ENCODE data around the gene RNASE7.

Gene RNASE7

GRCh38 chr14:21048638-21049037, 6.5 kb downstream of the RNASE7 start:
- H3K36me3 ChIP-seq (ENCODE audit: low read length) = no peaks in the 10 kb centered on the region
- H3K4me3 ChIP-seq (ENCODE audit: insufficient read depth, low read length, poor library complexity, severe bottlenecking) = no peak overlapping the region
- TF ChIP-seq CTCF (IDR thresholded peaks at IDR 0.05; ENCODE audit: insufficient read depth, low read length, poor library complexity, severe bottlenecking) = no peak
- TF ChIP-seq EZH2phosphoT487 (conservative IDR thresholded peaks at IDR 0.05; ENCODE audit: low read length) = no peak
- no peaks in the 10 kb centered on the region for H3K9me2 ChIP-seq (replicated peaks; ENCODE audit: insufficient read depth, low read length)
- H3K79me2 ChIP-seq (ENCODE audit: insufficient read depth, low read length) = no peaks in the 10 kb centered on the region
- no peaks in the 10 kb centered on the region for H3K9me3 ChIP-seq (ENCODE audit: insufficient read depth, low read length)
- no peak overlapping the region for H2AFZ ChIP-seq (ENCODE audit: low read depth, low read length, severe bottlenecking)
- H3K27me3 ChIP-seq (ENCODE audit: low read length) = no peaks in the 10 kb centered on the region
- H4K20me1 ChIP-seq (ENCODE audit: low read depth, low read length) = no peaks in the 10 kb centered on the region
- H3K9ac ChIP-seq (ENCODE audit: low read length) = no peak overlapping the region
- H3K27ac ChIP-seq (ENCODE audit: low read depth, low read length) = no peak overlapping the region
- H3K4me2 ChIP-seq (ENCODE audit: low read depth, low read length, poor library complexity, severe bottlenecking) = no peak overlapping the region
- no peaks in the 10 kb centered on the region for H3F3A ChIP-seq (ENCODE audit: insufficient read depth)

GRCh38 chr14:21049271-21049673, 7.1 kb downstream of the RNASE7 start:
- Histone ChIP-seq H3K36me3 (ENCODE audit: low read length) (no peaks in the 10 kb centered on the region), H3K9me3 (ENCODE audit: insufficient read depth, low read length) (no peaks in the 10 kb centered on the region), H3K9me2 (replicated peaks; ENCODE audit: insufficient read depth, low read length) (no peaks in the 10 kb centered on the region), H3K27me3 (ENCODE audit: low read length) (no peaks in the 10 kb centered on the region), H3K27ac (ENCODE audit: low read depth, low read length) (no peak overlapping the region), H2AFZ (ENCODE audit: low read depth, low read length, severe bottlenecking) (no peak overlapping the region), H3K4me3 (ENCODE audit: insufficient read depth, low read length, poor library complexity, severe bottlenecking) (no peak overlapping the region), H3K79me2 (ENCODE audit: insufficient read depth, low read length) (no peaks in the 10 kb centered on the region), H3F3A (ENCODE audit: insufficient read depth) (no peaks in the 10 kb centered on the region), H3K9ac (ENCODE audit: low read length) (no peak overlapping the region), H3K4me2 (ENCODE audit: low read depth, low read length, poor library complexity, severe bottlenecking) (no peak overlapping the region), H4K20me1 (ENCODE audit: low read depth, low read length) (no peaks in the 10 kb centered on the region)
- no peak for TF ChIP-seq EZH2phosphoT487 (conservative IDR thresholded peaks at IDR 0.05; ENCODE audit: low read length)

GRCh38 chr14:21050597-21050996, 8.4 kb downstream of the RNASE7 start:
- Histone ChIP-seq H3F3A (ENCODE audit: insufficient read depth) (no peaks in the 10 kb centered on the region), H3K9me3 (ENCODE audit: insufficient read depth, low read length) (no peaks in the 10 kb centered on the region), H3K4me2 (ENCODE audit: low read depth, low read length, poor library complexity, severe bottlenecking) (no peak overlapping the region), H3K9me2 (replicated peaks; ENCODE audit: insufficient read depth, low read length) (no peaks in the 10 kb centered on the region), H3K9ac (ENCODE audit: low read length) (no peak overlapping the region), H2AFZ (ENCODE audit: low read depth, low read length, severe bottlenecking) (no peak overlapping the region), H3K79me2 (ENCODE audit: insufficient read depth, low read length) (no peaks in the 10 kb centered on the region), H3K4me3 (ENCODE audit: insufficient read depth, low read length, poor library complexity, severe bottlenecking) (no peak overlapping the region), H3K27ac (ENCODE audit: low read depth, low read length) (no peak overlapping the region), H3K36me3 (ENCODE audit: low read length) (no peaks in the 10 kb centered on the region), H4K20me1 (ENCODE audit: low read depth, low read length) (no peaks in the 10 kb centered on the region), H3K27me3 (ENCODE audit: low read length) (no peaks in the 10 kb centered on the region)
- TF ChIP-seq CTCF (IDR thresholded peaks at IDR 0.05; ENCODE audit: insufficient read depth, low read length, poor library complexity, severe bottlenecking) (no peak), EZH2phosphoT487 (conservative IDR thresholded peaks at IDR 0.05; ENCODE audit: low read length) (no peak)

- H3K4me2 ChIP-seq (ENCODE audit: low read depth, low read length, poor library complexity, severe bottlenecking) = no peak overlapping the region
- no peak overlapping the region for H3K9ac ChIP-seq (ENCODE audit: low read length)
- H3K4me3 ChIP-seq (ENCODE audit: insufficient read depth, low read length, poor library complexity, severe bottlenecking) = no peak overlapping the region
- no peak overlapping the region for H2AFZ ChIP-seq (ENCODE audit: low read depth, low read length, severe bottlenecking)
- H3K79me2 ChIP-seq (ENCODE audit: insufficient read depth, low read length) = no peaks in the 10 kb centered on the region
- no peaks in the 10 kb centered on the region for H3K9me3 ChIP-seq (ENCODE audit: insufficient read depth, low read length)
- no peak overlapping the region for H3K27ac ChIP-seq (ENCODE audit: low read depth, low read length)
- no peaks in the 10 kb centered on the region for H3K27me3 ChIP-seq (ENCODE audit: low read length)
- H3K9me2 ChIP-seq (replicated peaks; ENCODE audit: insufficient read depth, low read length) = no peaks in the 10 kb centered on the region
- no peaks in the 10 kb centered on the region for H3F3A ChIP-seq (ENCODE audit: insufficient read depth)
- no peaks in the 10 kb centered on the region for H4K20me1 ChIP-seq (ENCODE audit: low read depth, low read length)
- H3K36me3 ChIP-seq (ENCODE audit: low read length) = no peaks in the 10 kb centered on the region
- TF ChIP-seq CTCF (IDR thresholded peaks at IDR 0.05; ENCODE audit: insufficient read depth, low read length, poor library complexity, severe bottlenecking) = no peak
- TF ChIP-seq EZH2phosphoT487 (conservative IDR thresholded peaks at IDR 0.05; ENCODE audit: low read length) = no peak
Observed at GRCh38 chr14:21053184-21054122, 11.3 kb downstream of the RNASE7 start.
